SK-N-SH (cell line): Measurements from ENCODE around the gene PRKACA. TPM values are rescaled to one million over a fixed set of nuclear protein-coding genes. Genes with fewer than 3 reads are reported as not detected.

Source experiments
- CTCF ChIA-PET: fragments of 300-600, 350-600 bp; formaldehyde crosslinking; extraction: SDS; loops from one replicate; lab custom pipeline; 2021; lab: Yijun Ruan, JAX
- POLR2A ChIA-PET: fragments of 350-600 bp; sonication (Branson Sonifier 250); formaldehyde crosslinking; extraction: SDS; loops from one replicate; lab custom pipeline; 2020; ENCODE audit warnings: antibody characterized with exemption, inconsistent platforms; lab: Yijun Ruan, JAX
- DNase-seq: peaks from one replicate; pipeline ENCODE4 v3.0.0; 2012
- H2AFZ ChIP-seq: fragments of 200-600 bp; sonication (generic); 2 replicates; pipeline ENCODE4 v1.8.1; 2016; ENCODE audit warnings: antibody characterized with exemption, mild to moderate bottlenecking, low read depth
- H3F3A ChIP-seq: fragments of 200-600 bp; sonication (generic); replicated peaks from 2 replicates; pipeline ENCODE3; 2016; ENCODE audit warnings: antibody characterized with exemption, mild to moderate bottlenecking; ENCODE audit not compliant: insufficient read depth
- H3K27ac ChIP-seq, 2 experiments: fragments of 200-500 bp in 1 of 2; fragments of 200-600 bp in 1 of 2; sonication (Bioruptor generic) in 1 of 2; sonication (generic), shearing (Covaris generic) in 1 of 2; 2 replicates each; pipeline versions ENCODE4 v1.5.1 to v1.6.1; 2014 to 2016; ENCODE audit warnings: low read depth in 2 of 2, inconsistent platforms in 1 of 2, low read length in 1 of 2, mild to moderate bottlenecking in 1 of 2, mixed read lengths in 1 of 2
- H3K27me3 ChIP-seq: fragments of 200-600 bp; sonication (generic), shearing (Covaris generic); 2 replicates; pipeline ENCODE4 v1.6.1; 2016; ENCODE audit warnings: mixed run types; ENCODE audit not compliant: insufficient read depth
- H3K36me3 ChIP-seq, 2 experiments: fragments of 200-500 bp in 1 of 2; fragments of 200-600 bp in 1 of 2; sonication (Bioruptor generic) in 1 of 2; sonication (generic) in 1 of 2; replicated peaks in 1 of 2; 2 replicates each; pipeline versions ENCODE3 to v1.5.1; 2014 to 2016; ENCODE audit warnings: low read length in 1 of 2, mild to moderate bottlenecking in 1 of 2; ENCODE audit not compliant: insufficient read depth in 2 of 2, control insufficient read depth in 1 of 2
- H3K4me1 ChIP-seq, 2 experiments: fragments of 200-500 bp in 1 of 2; fragments of 200-600 bp in 1 of 2; sonication (Bioruptor generic) in 1 of 2; sonication (generic), shearing (Covaris generic) in 1 of 2; 2 replicates each; pipeline versions ENCODE4 v1.5.1 to v1.6.1; 2014 to 2016; ENCODE audit warnings: low read depth in 1 of 2, low read length in 1 of 2, mixed run types in 1 of 2; ENCODE audit not compliant: insufficient read depth in 2 of 2, control insufficient read depth in 1 of 2
- H3K4me2 ChIP-seq: fragments of 200-600 bp; sonication (generic), shearing (Covaris generic); 2 replicates; pipeline ENCODE4 v1.6.1; 2017; ENCODE audit warnings: mixed run types
- H3K4me3 ChIP-seq, 2 experiments: fragments of 200-500 bp in 1 of 2; fragments of 200-600 bp in 1 of 2; sonication (Bioruptor generic) in 1 of 2; sonication (generic), shearing (Covaris generic) in 1 of 2; 2 replicates each; pipeline versions ENCODE4 v1.5.1 to v1.8.1; 2014 to 2016; ENCODE audit warnings: low read depth in 2 of 2, inconsistent platforms in 1 of 2, low read length in 1 of 2, mild to moderate bottlenecking in 1 of 2, mixed read lengths in 1 of 2, moderate library complexity in 1 of 2
- H3K79me2 ChIP-seq: fragments of 200-600 bp; sonication (generic); 2 replicates; pipeline ENCODE4 v1.8.1; 2017; ENCODE audit warnings: mild to moderate bottlenecking; ENCODE audit not compliant: insufficient read depth
- H3K9ac ChIP-seq: fragments of 200-600 bp; sonication (generic); 2 replicates; pipeline ENCODE4 v1.6.1; 2017; ENCODE audit warnings: mixed run types
- H3K9me2 ChIP-seq: fragments of 200-600 bp; sonication (generic); 2 replicates; pipeline ENCODE4 v1.6.1; 2017; ENCODE audit warnings: mixed run types
- H3K9me3 ChIP-seq: fragments of 200-600 bp; sonication (generic); 2 replicates; pipeline ENCODE4 v1.6.1; 2017; ENCODE audit warnings: mixed run types, mild to moderate bottlenecking, moderate library complexity
- H4K20me1 ChIP-seq: fragments of 200-600 bp; sonication (generic); 2 replicates; pipeline ENCODE4 v1.6.1; 2017; ENCODE audit warnings: mild to moderate bottlenecking, mixed run types; ENCODE audit not compliant: insufficient read depth
- CHD2 ChIP-seq: fragments of 150-350 bp; IDR thresholded peaks from 2 replicates; pipeline ENCODE4 v1.6.1; 2018; ENCODE audit warnings: low read length; ENCODE audit not compliant: partially characterized antibody
- EZH2phosphoT487 ChIP-seq: fragments of 200-600 bp; sonication (generic); IDR thresholded peaks from 2 replicates; pipeline ENCODE4 v1.6.1; 2017; ENCODE audit warnings: low read depth, mixed run types, mild to moderate bottlenecking, antibody characterized with exemption, moderate library complexity, borderline replicate concordance
- MEF2A ChIP-seq: IDR thresholded peaks from 2 replicates; pipeline ENCODE4 v1.4.0; 2012; ENCODE audit warnings: low read depth, borderline replicate concordance
- RAD21 ChIP-seq: IDR thresholded peaks from 2 replicates; pipeline ENCODE4 v1.6.1; 2012; ENCODE audit warnings: mild to moderate bottlenecking, low read length
- SMC3 ChIP-seq: IDR thresholded peaks from 2 replicates; pipeline ENCODE4 v1.6.1; 2012; ENCODE audit warnings: low read depth, low read length, improper control_type of control experiment
- YY1 ChIP-seq: IDR thresholded peaks from 2 replicates; pipeline ENCODE4 v1.4.0; 2012; ENCODE audit warnings: low read depth, mild to moderate bottlenecking
- WGBS: methylation state at CpG from one replicate; pipeline ENCODE4 v1.1.6; 2017; ENCODE audit warnings: low lambda C conversion rate; 5-methylcytosine and 5-hydroxymethylcytosine counted together
- polyA plus RNA-seq, 3 experiments: library from polyadenylated mRNA; depleted of rRNA; stranded (reverse); fragments of >200 nt; gene quantifications; 2 replicates each; pipeline ENCODE4 v1.2.3, GENCODE V29; 2012
- TF ChIP-seq, protein P1 (sequence below): IDR thresholded peaks from 2 replicates; pipeline ENCODE4 v1.4.0; 2012; ENCODE audit warnings: low read depth, borderline replicate concordance
- TF ChIP-seq, protein P2 (sequence below): IDR thresholded peaks from 2 replicates; pipeline ENCODE4 v1.4.0; 2012; ENCODE audit warnings: low read depth, borderline replicate concordance

Gene PRKACA
- polyA plus RNA-seq, 1 of the 3 experiments (the other 2 are of a cell fraction), result 48.4 TPM

DNA sequence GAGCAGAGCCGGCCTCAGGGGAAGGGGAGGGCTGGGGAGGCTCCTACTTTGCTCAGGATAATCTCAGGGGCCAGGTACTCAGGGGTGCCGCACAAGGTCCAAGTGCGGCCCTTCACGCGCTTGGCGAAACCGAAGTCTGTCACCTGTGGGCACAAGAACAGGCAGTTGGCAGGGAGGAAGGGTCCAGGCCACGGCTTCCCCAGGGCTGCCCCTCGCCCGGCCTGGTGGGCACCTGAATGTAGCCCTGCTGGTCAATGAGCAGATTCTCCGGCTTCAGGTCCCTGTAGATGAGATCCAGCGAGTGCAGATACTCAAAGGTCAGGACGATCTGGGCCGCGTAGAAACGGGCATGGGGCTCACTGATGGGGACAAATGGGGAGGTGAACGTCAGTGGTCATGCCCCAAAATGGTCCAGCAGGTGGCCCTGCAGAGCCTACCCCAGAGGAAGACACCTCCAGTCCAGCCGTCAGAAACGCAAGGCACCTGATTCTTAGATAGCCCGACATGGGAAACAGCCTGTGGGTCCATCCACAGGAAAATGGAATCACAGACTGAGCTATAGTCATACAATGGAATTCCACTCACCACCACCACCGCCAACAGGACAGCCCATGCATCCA, 19.9 kb downstream of the PRKACA start:
- Histone ChIP-seq H3K4me1 (no peaks in the 10 kb centered on the region), H3K9me3 (peaks cover 8% of the 10 kb centered on the region; the same call in 1 of the 2 replicates), H3K4me3 (no peak overlapping the region), H3K27me3 (no peaks in the 10 kb centered on the region), H3K36me3 (peaks cover 11 to 15% of the 10 kb centered on the region in 2 experiments), H3K27ac (no peak overlapping the region), H3K9me2 (no peaks in the 10 kb centered on the region), H4K20me1 (no peaks in the 10 kb centered on the region), H3K79me2 (no peaks in the 10 kb centered on the region), H3F3A (peaks cover 4% of the 10 kb centered on the region), H3K9ac (no peak overlapping the region), H3K4me2 (no peak overlapping the region), H2AFZ (no peak overlapping the region)
- TF ChIP-seq, protein P1, sequence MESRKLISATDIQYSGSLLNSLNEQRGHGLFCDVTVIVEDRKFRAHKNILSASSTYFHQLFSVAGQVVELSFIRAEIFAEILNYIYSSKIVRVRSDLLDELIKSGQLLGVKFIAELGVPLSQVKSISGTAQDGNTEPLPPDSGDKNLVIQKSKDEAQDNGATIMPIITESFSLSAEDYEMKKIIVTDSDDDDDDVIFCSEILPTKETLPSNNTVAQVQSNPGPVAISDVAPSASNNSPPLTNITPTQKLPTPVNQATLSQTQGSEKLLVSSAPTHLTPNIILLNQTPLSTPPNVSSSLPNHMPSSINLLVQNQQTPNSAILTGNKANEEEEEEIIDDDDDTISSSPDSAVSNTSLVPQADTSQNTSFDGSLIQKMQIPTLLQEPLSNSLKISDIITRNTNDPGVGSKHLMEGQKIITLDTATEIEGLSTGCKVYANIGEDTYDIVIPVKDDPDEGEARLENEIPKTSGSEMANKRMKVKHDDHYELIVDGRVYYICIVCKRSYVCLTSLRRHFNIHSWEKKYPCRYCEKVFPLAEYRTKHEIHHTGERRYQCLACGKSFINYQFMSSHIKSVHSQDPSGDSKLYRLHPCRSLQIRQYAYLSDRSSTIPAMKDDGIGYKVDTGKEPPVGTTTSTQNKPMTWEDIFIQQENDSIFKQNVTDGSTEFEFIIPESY, result no peak
- TF ChIP-seq EZH2phosphoT487, result no peak
- no peak for TF ChIP-seq CHD2
- TF ChIP-seq YY1, result no peak
- peak; percentile 19; the same call in 1 of the 2 replicates for TF ChIP-seq SMC3
- TF ChIP-seq, protein P2, sequence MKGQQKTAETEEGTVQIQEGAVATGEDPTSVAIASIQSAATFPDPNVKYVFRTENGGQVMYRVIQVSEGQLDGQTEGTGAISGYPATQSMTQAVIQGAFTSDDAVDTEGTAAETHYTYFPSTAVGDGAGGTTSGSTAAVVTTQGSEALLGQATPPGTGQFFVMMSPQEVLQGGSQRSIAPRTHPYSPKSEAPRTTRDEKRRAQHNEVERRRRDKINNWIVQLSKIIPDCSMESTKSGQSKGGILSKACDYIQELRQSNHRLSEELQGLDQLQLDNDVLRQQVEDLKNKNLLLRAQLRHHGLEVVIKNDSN, result no peak
- no peak for DNase-seq
- CTCF ChIA-PET, result no interaction called here
- POLR2A ChIA-PET, result no interaction called here
- WGBS, result 93% methylated on average over 13 of the region's 21 CpGs

DNA sequence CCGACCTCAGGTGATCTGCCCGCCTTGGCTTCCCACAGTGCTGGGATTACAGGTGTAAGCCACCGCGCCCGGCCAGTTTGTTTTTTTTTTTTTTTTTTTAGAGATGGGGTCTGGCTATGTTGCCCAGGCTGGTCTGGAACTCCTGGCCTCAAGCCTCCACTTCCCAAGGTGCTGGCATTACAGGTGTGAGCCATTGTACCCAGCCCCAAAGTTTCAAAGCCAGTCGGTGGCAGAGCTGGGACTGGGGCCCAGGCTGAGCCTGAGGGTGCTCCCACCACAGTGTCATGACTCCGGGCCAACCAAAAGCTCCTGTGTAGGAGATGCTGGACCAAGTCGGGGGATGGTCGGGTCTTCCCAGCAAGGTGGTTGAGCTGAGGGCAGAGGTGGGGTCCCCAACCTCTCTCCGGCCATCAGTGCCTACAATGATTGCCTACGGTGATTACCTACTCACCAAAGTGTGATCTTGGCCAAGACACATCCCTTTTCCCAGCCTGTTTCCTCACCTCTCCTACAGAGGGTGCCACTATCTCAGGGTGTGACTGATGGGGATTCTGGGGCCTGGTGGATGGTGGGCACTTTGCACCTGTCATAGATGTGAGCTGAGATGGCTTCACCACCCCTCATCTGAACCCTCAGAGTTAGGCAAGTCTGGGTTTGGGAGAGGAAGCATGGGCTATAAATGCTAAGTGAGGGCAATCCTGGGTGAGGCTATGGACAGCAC, 21.1 kb downstream of the PRKACA start:
- H3K36me3 ChIP-seq, result peaks cover 11 to 13% of the 10 kb centered on the region in 2 experiments
- no peak overlapping the region for H3K4me3 ChIP-seq
- 92% methylated on average over 10 of the region's 11 CpGs for WGBS
- H3K9me3 ChIP-seq, result peaks cover 8% of the 10 kb centered on the region; the same call in 1 of the 2 replicates
- no peaks in the 10 kb centered on the region for H4K20me1 ChIP-seq
- no peak overlapping the region for H3K4me2 ChIP-seq
- H3K79me2 ChIP-seq, result no peaks in the 10 kb centered on the region
- H3K27ac ChIP-seq, result no peak overlapping the region
- DNase-seq, result no peak
- H3K9me2 ChIP-seq, result no peaks in the 10 kb centered on the region
- ChIA-PET CTCF (interaction anchor here (0.6 to 1.2 kb wide), 3 partner anchors 37 to 384 kb away, joined by 3 to 4 read pairs (median 3); no protein-coding TSS in a partner anchor), POLR2A (no interaction called here)
- no peak overlapping the region for H2AFZ ChIP-seq
- no peaks in the 10 kb centered on the region for H3K27me3 ChIP-seq
- TF ChIP-seq SMC3 (no peak), MEF2A (no peak), RAD21 (0 out of 2 replicates have a peak, but pooled peaks have one; percentile 8)
- H3F3A ChIP-seq, result peaks cover 8% of the 10 kb centered on the region
- H3K4me1 ChIP-seq, result peaks cover 0 to 5% of the 10 kb centered on the region in 2 experiments; a peak in 1 of 4 replicates
- no peak overlapping the region for H3K9ac ChIP-seq
